ENCODE results near the gene TM9SF3. TPM values are rescaled to one million over a fixed set of nuclear protein-coding genes. Genes with fewer than 3 reads are reported as not detected.

The TM9SF3 gene
- total RNA-seq, 4 donors from 2014 or later, result 64.4 to 129 (median 95.8) TPM

DNA sequence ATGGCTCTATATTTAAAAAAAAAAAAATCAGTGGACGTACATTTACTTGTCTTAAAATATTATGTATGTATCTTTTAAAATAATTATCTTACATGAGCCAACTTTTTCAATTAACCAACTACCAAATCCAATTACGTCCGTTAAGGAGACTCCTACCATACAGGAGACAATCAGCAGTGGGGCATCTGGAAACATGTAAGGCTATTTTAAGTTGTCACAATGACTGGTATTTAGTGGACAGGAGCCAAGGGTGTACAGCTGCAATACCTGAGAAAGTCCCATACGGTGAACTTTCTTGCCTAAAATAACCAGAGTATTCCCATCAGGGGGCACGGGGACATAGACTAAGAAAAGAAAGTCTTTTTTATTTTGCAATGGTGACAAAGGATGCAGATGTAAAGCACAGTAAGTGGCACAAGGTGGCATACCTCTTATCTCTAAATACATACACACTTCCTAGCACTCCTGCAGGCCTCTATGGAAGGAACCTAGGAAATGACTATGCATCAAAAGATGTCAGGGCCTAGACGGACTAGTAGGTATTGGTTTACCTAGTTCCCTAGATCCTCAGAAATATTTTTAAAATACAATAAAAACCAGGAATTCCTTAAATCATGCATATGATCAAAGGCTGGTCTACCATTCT, 57.1 kb downstream of the TM9SF3 start:
- Histone ChIP-seq H3K36me3 (peaks cover 0 to 75% (median 0%) of the 10 kb centered on the region in 3 donors), H3K4me1 (no peaks in the 10 kb centered on the region), H3K4me3 (no peak overlapping the region), H3K27me3 (no peaks in the 10 kb centered on the region), H3K9me3 (no peaks in the 10 kb centered on the region), H3K27ac (no peak overlapping the region)
- DNase-seq, result no peak
- TF ChIP-seq, protein P1, sequence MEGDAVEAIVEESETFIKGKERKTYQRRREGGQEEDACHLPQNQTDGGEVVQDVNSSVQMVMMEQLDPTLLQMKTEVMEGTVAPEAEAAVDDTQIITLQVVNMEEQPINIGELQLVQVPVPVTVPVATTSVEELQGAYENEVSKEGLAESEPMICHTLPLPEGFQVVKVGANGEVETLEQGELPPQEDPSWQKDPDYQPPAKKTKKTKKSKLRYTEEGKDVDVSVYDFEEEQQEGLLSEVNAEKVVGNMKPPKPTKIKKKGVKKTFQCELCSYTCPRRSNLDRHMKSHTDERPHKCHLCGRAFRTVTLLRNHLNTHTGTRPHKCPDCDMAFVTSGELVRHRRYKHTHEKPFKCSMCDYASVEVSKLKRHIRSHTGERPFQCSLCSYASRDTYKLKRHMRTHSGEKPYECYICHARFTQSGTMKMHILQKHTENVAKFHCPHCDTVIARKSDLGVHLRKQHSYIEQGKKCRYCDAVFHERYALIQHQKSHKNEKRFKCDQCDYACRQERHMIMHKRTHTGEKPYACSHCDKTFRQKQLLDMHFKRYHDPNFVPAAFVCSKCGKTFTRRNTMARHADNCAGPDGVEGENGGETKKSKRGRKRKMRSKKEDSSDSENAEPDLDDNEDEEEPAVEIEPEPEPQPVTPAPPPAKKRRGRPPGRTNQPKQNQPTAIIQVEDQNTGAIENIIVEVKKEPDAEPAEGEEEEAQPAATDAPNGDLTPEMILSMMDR (IDR thresholded peaks at IDR 0.05), result no peak
- no peak for TF ChIP-seq POLR2A (IDR thresholded peaks at IDR 0.05)

GRCh38 chr10:96524741-96525140, 62.1 kb downstream of the TM9SF3 start:
- no peak for DNase-seq
- Histone ChIP-seq H3K36me3 (peaks cover 0 to 90% (median 0%) of the 10 kb centered on the region in 3 donors), H3K9me3 (no peaks in the 10 kb centered on the region), H3K4me3 (no peak overlapping the region), H3K27ac (no peak overlapping the region), H3K4me1 (no peaks in the 10 kb centered on the region), H3K27me3 (no peaks in the 10 kb centered on the region)
- TF ChIP-seq, protein P1 (IDR thresholded peaks at IDR 0.05), result no peak
- TF ChIP-seq POLR2A (IDR thresholded peaks at IDR 0.05), result no peak

GRCh38 chr10:96517284-96517683, 69.5 kb downstream of the TM9SF3 start:
- Histone ChIP-seq H3K4me1 (peaks cover 0 to 17% (median 2%) of the 10 kb centered on the region in 4 donors), H3K9me3 (no peaks in the 10 kb centered on the region), H3K27ac (no peak overlapping the region), H3K27me3 (no peaks in the 10 kb centered on the region), H3K4me3 (no peak overlapping the region), H3K36me3 (peaks cover 0 to 39% (median 0%) of the 10 kb centered on the region in 3 donors)
- TF ChIP-seq POLR2A (IDR thresholded peaks at IDR 0.05), result no peak
- TF ChIP-seq, protein P1 (IDR thresholded peaks at IDR 0.05), result no peak
- DNase-seq, result no peak

DNA sequence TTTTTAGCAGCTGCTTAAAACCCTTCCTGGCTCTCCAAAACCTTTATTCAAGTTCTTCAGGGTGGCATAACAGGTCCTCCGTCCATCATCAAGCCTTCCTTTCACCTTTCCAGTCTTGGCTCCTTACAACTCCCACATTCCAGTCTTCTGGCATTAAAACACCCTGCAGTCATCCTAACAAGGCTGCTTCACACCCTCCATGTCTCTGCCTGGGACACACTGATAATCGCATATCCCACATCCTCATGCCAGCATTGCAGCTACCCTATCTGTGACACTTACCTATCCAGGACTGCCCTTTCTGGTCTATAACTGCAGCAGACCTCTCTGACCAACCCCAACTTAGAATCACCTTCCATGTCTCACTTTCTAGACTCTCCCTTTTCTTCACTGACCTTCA, 70.5 kb downstream of the TM9SF3 start:
- Histone ChIP-seq H3K27me3 (no peaks in the 10 kb centered on the region), H3K4me3 (no peak overlapping the region), H3K4me1 (peaks cover 0 to 19% (median 2%) of the 10 kb centered on the region in 4 donors), H3K27ac (no peak overlapping the region), H3K36me3 (peaks cover 0 to 30% (median 0%) of the 10 kb centered on the region in 3 donors), H3K9me3 (no peaks in the 10 kb centered on the region)
- TF ChIP-seq, protein P1 (IDR thresholded peaks at IDR 0.05), result no peak
- no peak for TF ChIP-seq POLR2A (IDR thresholded peaks at IDR 0.05)
- DNase-seq, result no peak

- DNase-seq, result peak; percentile 74 to 92 (median 91)
- TF ChIP-seq, protein P1 (IDR thresholded peaks at IDR 0.05), result peak in 5 of 6 experiments; percentile 31 to 73 (median 69)
- no peak for TF ChIP-seq POLR2A (IDR thresholded peaks at IDR 0.05)
- Histone ChIP-seq H3K36me3 (peaks cover 0 to 8% (median 0%) of the 10 kb centered on the region in 3 donors), H3K4me3 (peak within 1 kb of the TSS; percentile 20 to 54 (median 53)), H3K9me3 (no peaks in the 10 kb centered on the region), H3K4me1 (peaks cover 0 to 19% (median 2%) of the 10 kb centered on the region in 4 donors), H3K27ac (peak within 1 kb of the TSS in 1 of 4 donors; percentile 39), H3K27me3 (no peaks in the 10 kb centered on the region)
These were observed 72.9 kb downstream of the TM9SF3 start, which contains the start of gene TLL2 for GRCh38 chr10:96513698-96514561. Gene TLL2, minus strand, starts transcription at chr10:96513926. Its CDS starts 241 bp downstream, at chr10:96513685.
